Measurements from ENCODE around the gene EXTL1. TPM values are rescaled to one million over a fixed set of nuclear protein-coding genes. Genes with fewer than 3 reads are reported as not detected.

EXTL1 gene
- total RNA-seq, 1 experiment from 2014 or later, result not detected

GRCh38 chr1:26015358-26015757 is 6.2 kb upstream of the EXTL1 start:
- H3K27me3 Mint-ChIP-seq (ENCODE audit: unreplicated experiment), result peaks cover 5% of the 10 kb centered on the region
- H3K27ac Mint-ChIP-seq (ENCODE audit: unreplicated experiment), result no peak overlapping the region
- TF ChIP-seq CTCF (IDR thresholded peaks at IDR 0.05; ENCODE audit: unreplicated experiment), result no peak
- DNase-seq, result no peak
- peaks cover 6% of the 10 kb centered on the region for H3K4me1 Mint-ChIP-seq (ENCODE audit: low read depth, unreplicated experiment)
- intact Hi-C loops (cut with micrococcal nuclease; ENCODE audit: unreplicated experiment), result no loop called here
- no peak overlapping the region for H3K4me3 Mint-ChIP-seq (ENCODE audit: low read depth, unreplicated experiment)
- no peaks in the 10 kb centered on the region for H3K9me3 Mint-ChIP-seq (ENCODE audit: low read depth, unreplicated experiment)
- H3K36me3 Mint-ChIP-seq (ENCODE audit: insufficient read depth, unreplicated experiment), result peaks cover 5% of the 10 kb centered on the region
- BruUV-seq (replicated peaks), result no TSS peak
- CTCF ChIA-PET, result no interaction called here

DNA sequence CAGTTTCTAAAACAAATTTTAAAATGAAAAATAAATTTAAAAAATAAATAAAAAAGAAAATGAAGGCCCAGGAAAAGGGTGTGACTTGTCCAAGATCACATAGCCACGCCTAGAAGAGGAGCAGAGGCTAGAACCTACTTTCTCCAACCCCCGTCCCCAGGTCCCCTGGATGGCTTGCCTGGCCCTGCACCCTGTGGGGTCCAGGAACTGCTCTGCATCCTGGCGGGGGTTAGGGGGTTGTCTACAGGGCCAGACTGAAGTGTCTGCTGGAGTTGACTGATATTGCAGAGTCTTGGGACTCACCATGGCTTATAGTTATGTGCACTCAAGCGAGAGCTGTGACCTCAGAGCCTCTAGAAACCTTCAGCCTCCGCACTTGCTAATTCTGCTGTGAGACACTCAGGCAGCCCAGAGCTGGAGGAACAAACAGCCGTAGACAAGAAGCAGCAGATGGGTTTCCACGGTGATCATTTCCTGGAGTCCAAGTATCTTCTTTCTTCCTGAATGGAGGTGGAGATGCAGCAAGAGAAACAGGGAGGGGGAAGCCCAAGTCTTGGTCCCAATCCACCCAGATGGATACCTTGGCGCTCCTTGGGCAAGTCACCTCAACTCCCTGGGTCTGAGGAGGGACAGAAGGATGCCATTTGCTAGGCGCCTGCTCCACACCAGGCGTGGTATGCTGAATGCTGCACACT is 5.2 kb upstream of the EXTL1 start:
- Mint-ChIP-seq H3K27me3 (ENCODE audit: unreplicated experiment) (peaks cover 15% of the 10 kb centered on the region), H3K27ac (ENCODE audit: unreplicated experiment) (no peak overlapping the region), H3K9me3 (ENCODE audit: low read depth, unreplicated experiment) (no peaks in the 10 kb centered on the region), H3K4me3 (ENCODE audit: low read depth, unreplicated experiment) (no peak overlapping the region), H3K4me1 (ENCODE audit: low read depth, unreplicated experiment) (peaks cover 6% of the 10 kb centered on the region), H3K36me3 (ENCODE audit: insufficient read depth, unreplicated experiment) (peaks cover 5% of the 10 kb centered on the region)
- no peak for TF ChIP-seq CTCF (IDR thresholded peaks at IDR 0.05; ENCODE audit: unreplicated experiment)
- DNase-seq, result no peak
- BruUV-seq (replicated peaks), result no TSS peak
- intact Hi-C loops (cut with micrococcal nuclease; ENCODE audit: unreplicated experiment), result no loop called here
- CTCF ChIA-PET, result no interaction called here

DNA sequence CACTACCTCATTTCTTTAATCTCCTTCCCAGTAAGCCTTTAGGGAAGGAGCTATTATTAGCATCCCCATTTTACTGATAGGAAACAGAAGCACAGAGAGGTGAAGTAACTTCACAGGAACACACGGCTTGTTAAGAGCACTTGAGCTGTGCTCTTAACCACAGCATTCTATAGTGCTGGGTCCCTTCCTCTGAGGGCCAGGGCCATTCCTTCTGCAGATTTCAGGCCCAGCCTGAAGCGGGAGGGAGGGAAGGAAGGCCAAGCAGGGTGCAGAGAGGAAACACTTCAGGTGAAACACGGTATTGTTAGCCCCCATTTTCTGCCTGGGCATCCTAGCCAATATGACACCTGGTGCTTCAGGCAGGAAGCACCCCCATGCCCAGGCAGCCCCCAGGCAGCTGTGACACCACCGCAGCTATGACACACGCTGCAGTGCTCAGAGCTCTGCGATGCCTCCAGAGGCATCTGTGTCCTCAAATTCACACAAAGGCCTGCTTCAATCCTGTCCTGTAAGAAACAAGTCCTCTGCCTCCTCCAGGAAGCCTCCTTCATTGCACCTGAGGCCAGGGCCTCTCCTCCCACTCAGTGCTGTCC is 4.5 kb upstream of the EXTL1 start:
- intact Hi-C loops (cut with micrococcal nuclease; ENCODE audit: unreplicated experiment), result no loop called here
- H3K27ac Mint-ChIP-seq (ENCODE audit: unreplicated experiment), result no peak overlapping the region
- CTCF ChIA-PET, result no interaction called here
- no peaks in the 10 kb centered on the region for H3K9me3 Mint-ChIP-seq (ENCODE audit: low read depth, unreplicated experiment)
- peaks cover 6% of the 10 kb centered on the region for H3K4me1 Mint-ChIP-seq (ENCODE audit: low read depth, unreplicated experiment)
- no TSS peak for BruUV-seq (replicated peaks)
- no peak for DNase-seq
- peaks cover 5% of the 10 kb centered on the region for H3K36me3 Mint-ChIP-seq (ENCODE audit: insufficient read depth, unreplicated experiment)
- no peak for TF ChIP-seq CTCF (IDR thresholded peaks at IDR 0.05; ENCODE audit: unreplicated experiment)
- peaks cover 18% of the 10 kb centered on the region for H3K27me3 Mint-ChIP-seq (ENCODE audit: unreplicated experiment)
- H3K4me3 Mint-ChIP-seq (ENCODE audit: low read depth, unreplicated experiment), result no peak overlapping the region

DNA sequence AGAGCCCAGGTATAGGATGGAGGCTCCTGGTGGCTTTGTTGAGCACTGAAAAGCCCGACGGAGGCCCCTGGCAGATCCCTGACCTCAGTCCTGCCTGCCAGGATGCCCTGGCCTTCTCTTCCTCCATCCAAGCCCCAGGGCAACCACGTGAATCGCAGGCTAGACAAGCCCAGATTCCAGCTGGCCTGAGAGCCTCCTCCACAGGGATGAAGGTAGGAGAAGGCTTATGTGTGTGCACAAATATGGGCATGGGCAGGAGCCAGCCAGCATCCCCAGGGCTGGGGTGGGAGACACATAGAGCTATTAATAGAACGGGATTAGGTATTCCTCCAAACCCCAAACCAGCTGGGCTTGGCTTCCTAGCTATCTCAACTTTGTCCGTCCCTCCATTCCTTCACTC is 4.0 kb upstream of the EXTL1 start:
- Mint-ChIP-seq H3K36me3 (ENCODE audit: insufficient read depth, unreplicated experiment) (peaks cover 5% of the 10 kb centered on the region), H3K4me1 (ENCODE audit: low read depth, unreplicated experiment) (peaks cover 6% of the 10 kb centered on the region), H3K27me3 (ENCODE audit: unreplicated experiment) (peaks cover 18% of the 10 kb centered on the region), H3K27ac (ENCODE audit: unreplicated experiment) (no peak overlapping the region), H3K4me3 (ENCODE audit: low read depth, unreplicated experiment) (no peak overlapping the region), H3K9me3 (ENCODE audit: low read depth, unreplicated experiment) (no peaks in the 10 kb centered on the region)
- no TSS peak for BruUV-seq (replicated peaks)
- intact Hi-C loops (cut with micrococcal nuclease; ENCODE audit: unreplicated experiment), result no loop called here
- no peak for TF ChIP-seq CTCF (IDR thresholded peaks at IDR 0.05; ENCODE audit: unreplicated experiment)
- CTCF ChIA-PET, result no interaction called here
- DNase-seq, result no peak
